ENCODE measurements around the gene RXRA.

Gene RXRA

GRCh38 chr9:134421888-134422287 is 95.6 kb downstream of the RXRA start:
- Histone ChIP-seq H3K27ac (replicated peaks) (no peak overlapping the region), H3K27me3 (ENCODE audit: insufficient read depth, poor library complexity, severe bottlenecking) (no peaks in the 10 kb centered on the region), H3K4me3 (replicated peaks; ENCODE audit: insufficient read depth, low read length) (no peak overlapping the region)
- TF ChIP-seq CTCF (IDR thresholded peaks at IDR 0.05; ENCODE audit: insufficient read depth, low read length) (no peak), REST (IDR thresholded peaks at IDR 0.05; ENCODE audit: insufficient replicate concordance, low read depth) (no peak), GABPA (IDR thresholded peaks at IDR 0.05; ENCODE audit: low read depth) (no peak), SPI1 (IDR thresholded peaks at IDR 0.05; ENCODE audit: borderline replicate concordance, low read depth) (no peak), POLR2AphosphoS5 (IDR thresholded peaks at IDR 0.05; ENCODE audit: low read depth) (no peak)
- no peak for DNase-seq (ENCODE audit: low read depth in 1 of 2, low spot score in 1 of 2)

GRCh38 chr9:134422301-134423090 is 96.2 kb downstream of the RXRA start:
- Histone ChIP-seq H3K4me3 (replicated peaks; ENCODE audit: insufficient read depth, low read length) (no peak overlapping the region), H3K27me3 (ENCODE audit: insufficient read depth, poor library complexity, severe bottlenecking) (no peaks in the 10 kb centered on the region), H3K27ac (replicated peaks) (no peak overlapping the region)
- no peak for TF ChIP-seq POLR2AphosphoS5 (IDR thresholded peaks at IDR 0.05; ENCODE audit: low read depth)
- no peak for TF ChIP-seq SPI1 (IDR thresholded peaks at IDR 0.05; ENCODE audit: borderline replicate concordance, low read depth)
- no peak for TF ChIP-seq CTCF (IDR thresholded peaks at IDR 0.05; ENCODE audit: insufficient read depth, low read length)
- TF ChIP-seq GABPA (IDR thresholded peaks at IDR 0.05; ENCODE audit: low read depth), result no peak
- no peak for TF ChIP-seq REST (IDR thresholded peaks at IDR 0.05; ENCODE audit: insufficient replicate concordance, low read depth)
- DNase-seq (ENCODE audit: low read depth in 1 of 2, low spot score in 1 of 2), result no peak

- no peak for DNase-seq (ENCODE audit: low read depth in 1 of 2, low spot score in 1 of 2)
These were observed 96.9 kb downstream of the RXRA start for GRCh38 chr9:134423166-134423565.

More at GRCh38 chr9:134423166-134423565, 96.9 kb downstream of the RXRA start:
- H3K27ac ChIP-seq (replicated peaks), result no peak overlapping the region
- no peaks in the 10 kb centered on the region for H3K27me3 ChIP-seq (ENCODE audit: insufficient read depth, poor library complexity, severe bottlenecking)
- TF ChIP-seq POLR2AphosphoS5 (IDR thresholded peaks at IDR 0.05; ENCODE audit: low read depth) (no peak), REST (IDR thresholded peaks at IDR 0.05; ENCODE audit: insufficient replicate concordance, low read depth) (no peak), CTCF (IDR thresholded peaks at IDR 0.05; ENCODE audit: insufficient read depth, low read length) (no peak), SPI1 (IDR thresholded peaks at IDR 0.05; ENCODE audit: borderline replicate concordance, low read depth) (no peak), GABPA (IDR thresholded peaks at IDR 0.05; ENCODE audit: low read depth) (no peak)
- no peak overlapping the region for H3K4me3 ChIP-seq (replicated peaks; ENCODE audit: insufficient read depth, low read length)
